H9 (cell line): Measurements from ENCODE around the gene RSPH4A. TPM values are rescaled to one million over a fixed set of nuclear protein-coding genes. Genes with fewer than 3 reads are reported as not detected.
"Not testable (repeated sequence)": the region's sequence is repeated elsewhere in the genome, so short reads cannot be mapped to it uniquely, and the experiment has no call there.

Experiments used
- DNase-seq: peaks from one replicate; pipeline ENCODE4 v3.0.0-alpha.2; 2017
- H2AFZ ChIP-seq: one replicate; pipeline ENCODE4 v1.6.1; 2013; ENCODE audit warnings: mild to moderate bottlenecking, low read length, control low read depth, moderate library complexity
- H2AK5ac ChIP-seq: 2 replicates; pipeline ENCODE4 v1.6.1; 2013; ENCODE audit warnings: low read length, control low read depth, mixed read lengths; ENCODE audit not compliant: insufficient read length
- H2BK120ac ChIP-seq: one replicate; pipeline ENCODE4 v1.6.1; 2013; ENCODE audit warnings: low read depth, mild to moderate bottlenecking, low read length, control low read depth, inconsistent platforms; ENCODE audit not compliant: poor library complexity, severe bottlenecking
- H2BK12ac ChIP-seq: 2 replicates; pipeline ENCODE4 v1.6.1; 2013; ENCODE audit warnings: low read length, control low read depth, mixed read lengths, low read depth; ENCODE audit not compliant: insufficient read length
- H2BK15ac ChIP-seq: 2 replicates; pipeline ENCODE4 v1.6.1; 2013; ENCODE audit warnings: low read depth, low read length, control low read depth
- H2BK20ac ChIP-seq: one replicate; pipeline ENCODE4 v1.6.1; 2013; ENCODE audit warnings: low read depth, mild to moderate bottlenecking, low read length, control low read depth, inconsistent platforms; ENCODE audit not compliant: poor library complexity, severe bottlenecking
- H2BK5ac ChIP-seq: 2 replicates; pipeline ENCODE4 v1.6.1; 2013; ENCODE audit warnings: low read length, control low read depth, mixed read lengths; ENCODE audit not compliant: insufficient read length
- H3K14ac ChIP-seq: 2 replicates; pipeline ENCODE4 v1.6.1; 2013; ENCODE audit warnings: low read length, control low read depth; ENCODE audit not compliant: insufficient read depth
- H3K18ac ChIP-seq: 2 replicates; pipeline ENCODE4 v1.6.1; 2013; ENCODE audit warnings: low read depth, mild to moderate bottlenecking, mixed read lengths, low read length, control low read depth; ENCODE audit not compliant: insufficient read length
- H3K23ac ChIP-seq: 2 replicates; pipeline ENCODE4 v1.6.1; 2013; ENCODE audit warnings: low read length, control low read depth, mixed read lengths, low read depth; ENCODE audit not compliant: insufficient read length
- H3K23me2 ChIP-seq: 2 replicates; pipeline ENCODE4 v1.6.1; 2013; ENCODE audit warnings: low read depth, mild to moderate bottlenecking, mixed read lengths, low read length, control low read depth; ENCODE audit not compliant: insufficient read length, poor library complexity, severe bottlenecking
- H3K27ac ChIP-seq: 2 replicates; pipeline ENCODE4 v1.5.1; 2013; ENCODE audit warnings: low read length, control low read depth, mixed read lengths, low read depth; ENCODE audit not compliant: insufficient read length
- H3K27me3 ChIP-seq: 2 replicates; pipeline ENCODE4 v1.6.1; 2013; ENCODE audit warnings: low read length, control low read depth, inconsistent platforms; ENCODE audit not compliant: insufficient read depth
- H3K4ac ChIP-seq: 2 replicates; pipeline ENCODE4 v1.6.1; 2013; ENCODE audit warnings: low read depth, mild to moderate bottlenecking, control low read depth, inconsistent platforms, low read length, moderate library complexity
- H3K4me1 ChIP-seq: 2 replicates; pipeline ENCODE4 v1.6.1; 2013; ENCODE audit warnings: low read length, control low read depth, inconsistent platforms; ENCODE audit not compliant: insufficient read depth
- H3K4me2 ChIP-seq: 2 replicates; pipeline ENCODE4 v1.6.1; 2013; ENCODE audit warnings: low read length, control low read depth, mixed read lengths; ENCODE audit not compliant: insufficient read length, insufficient read depth
- H3K56ac ChIP-seq: 2 replicates; pipeline ENCODE4 v1.6.1; 2013; ENCODE audit warnings: low read depth, mild to moderate bottlenecking, mixed read lengths, low read length, control low read depth; ENCODE audit not compliant: insufficient read length
- H3K79me1 ChIP-seq: 2 replicates; pipeline ENCODE4 v1.6.1; 2013; ENCODE audit warnings: low read depth, mild to moderate bottlenecking, moderate library complexity, low read length, control low read depth, inconsistent platforms; ENCODE audit not compliant: insufficient read depth, poor library complexity, severe bottlenecking
- H3K79me2 ChIP-seq: 2 replicates; pipeline ENCODE4 v1.6.1; 2013; ENCODE audit warnings: low read length, control low read depth, inconsistent platforms; ENCODE audit not compliant: insufficient read depth
- H3K9ac ChIP-seq: 2 replicates; pipeline ENCODE4 v1.6.1; 2013; ENCODE audit warnings: low read length, control low read depth, mixed read lengths; ENCODE audit not compliant: insufficient read length; ENCODE audit errors: extremely low read depth
- H3K9me3 ChIP-seq: one replicate; pipeline ENCODE4 v1.6.1; 2013; ENCODE audit warnings: low read depth, low read length, inconsistent platforms; ENCODE audit not compliant: control insufficient read depth
- H3T11ph ChIP-seq: one replicate; pipeline ENCODE4 v1.6.1; 2013; ENCODE audit warnings: mild to moderate bottlenecking, low read length, control low read depth, inconsistent platforms
- H4K20me1 ChIP-seq: one replicate; pipeline ENCODE4 v1.6.1; 2013; ENCODE audit not compliant: control insufficient read depth, insufficient read length, insufficient read depth
- H4K5ac ChIP-seq: 2 replicates; pipeline ENCODE4 v1.6.1; 2013; ENCODE audit warnings: low read depth, mild to moderate bottlenecking, mixed read lengths, low read length, control low read depth; ENCODE audit not compliant: insufficient read length
- H4K8ac ChIP-seq: replicated peaks from 2 replicates; pipeline ENCODE4 v1.6.1; 2013; ENCODE audit warnings: low read length, control low read depth, mixed read lengths, low read depth; ENCODE audit not compliant: insufficient read length
- H4K91ac ChIP-seq: 2 replicates; pipeline ENCODE4 v1.6.1; 2013; ENCODE audit warnings: low read depth, mild to moderate bottlenecking, moderate library complexity, mixed read lengths, low read length, control low read depth; ENCODE audit not compliant: insufficient read length
- H3K27ac Mint-ChIP-seq, 3 experiments: 2 replicates in 2 of 3; 3 replicates in 1 of 3; pipeline ENCODE4 v1.8.0; 2020 to 2021; ENCODE audit warnings: mixed read lengths in 3 of 3, mild to moderate bottlenecking in 1 of 3, moderate library complexity in 1 of 3
- H3K27me3 Mint-ChIP-seq: 2 replicates; pipeline ENCODE4 v1.8.0; 2021; ENCODE audit warnings: low read depth, mild to moderate bottlenecking, moderate library complexity, mixed read lengths
- H3K36me3 Mint-ChIP-seq, 3 experiments: 2 replicates in 2 of 3; 3 replicates in 1 of 3; pipeline ENCODE4 v1.8.0; 2020 to 2021; ENCODE audit warnings: low read depth in 3 of 3, mixed read lengths in 3 of 3; ENCODE audit not compliant: insufficient read depth in 1 of 3
- H3K4me1 Mint-ChIP-seq, 2 experiments: 2 replicates each; pipeline ENCODE4 v1.8.0; 2020; ENCODE audit warnings: mixed read lengths in 2 of 2
- H3K4me3 Mint-ChIP-seq, 2 experiments: 2 replicates in 1 of 2; 3 replicates in 1 of 2; pipeline ENCODE4 v1.8.0; 2020 to 2021; ENCODE audit warnings: mild to moderate bottlenecking in 2 of 2, mixed read lengths in 2 of 2, moderate library complexity in 1 of 2
- H3K9me3 Mint-ChIP-seq, 2 experiments: 2 replicates in 1 of 2; 3 replicates in 1 of 2; pipeline ENCODE4 v1.8.0; 2020; ENCODE audit warnings: mild to moderate bottlenecking in 2 of 2, mixed read lengths in 2 of 2, moderate library complexity in 1 of 2
- WGBS: extraction: QIAGEN DNeasy Blood & Tissue Kit; methylation state at CpG from one replicate; pipeline ENCODE4 v1.1.7; 2013; ENCODE audit warnings: missing lambda C conversion rate, low lambda C conversion rate, mixed read lengths; ENCODE audit not compliant: insufficient read length; ENCODE audit errors: extremely low coverage; 5-methylcytosine and 5-hydroxymethylcytosine counted together
- total RNA-seq: library from RNA; stranded (reverse); gene quantifications from 2 replicates; pipeline ENCODE4 v1.2.1, GENCODE V29; 2021

RSPH4A gene
- total RNA-seq, 1 experiment from 2014 or later = 0.31 TPM

- not testable (repeated sequence) for H3K27ac ChIP-seq, H3K27me3 ChIP-seq
Observed at GRCh38 chr6:116604868-116605267, 11.4 kb upstream of the RSPH4A start.

More at GRCh38 chr6:116604868-116605267, 11.4 kb upstream of the RSPH4A start:
- not testable (repeated sequence) for H2BK12ac ChIP-seq, H3K23ac ChIP-seq, H3K4me1 ChIP-seq, H3K4me3 Mint-ChIP-seq, DNase-seq, H3K9me3 ChIP-seq, H3K79me2 ChIP-seq, H3K18ac ChIP-seq, H4K8ac ChIP-seq, H3K79me1 ChIP-seq, H4K5ac ChIP-seq, H2AK5ac ChIP-seq, H3K23me2 ChIP-seq, H2AFZ ChIP-seq, H2BK20ac ChIP-seq, H2BK120ac ChIP-seq, H3K56ac ChIP-seq, H3K27me3 Mint-ChIP-seq, H3K9me3 Mint-ChIP-seq, H3K4ac ChIP-seq, H2BK15ac ChIP-seq, H3K14ac ChIP-seq, H3K9ac ChIP-seq, H3K27ac Mint-ChIP-seq, H3K36me3 Mint-ChIP-seq, H2BK5ac ChIP-seq, H3T11ph ChIP-seq, H3K4me2 ChIP-seq, H3K4me1 Mint-ChIP-seq, H4K91ac ChIP-seq, H4K20me1 ChIP-seq
- no CpG with 5 or more reads among the region's 3 CpGs for WGBS
